Upper lobe of left lung (tissue), 4 donors: ENCODE measurements around the gene ACCSL.

Source experiments
- CTCF ChIP-seq, 6 experiments: fragments of 450-650 bp in 4 of 6; fragments of 200-600 bp in 2 of 6; sonication (generic) in 2 of 6; IDR thresholded peaks; one replicate each; pipeline ENCODE4 v1.5.1; 2016 to 2019; ENCODE audit warnings: antibody characterized with exemption in 6 of 6
- POLR2A ChIP-seq, 4 donors: fragments of 450-650 bp; IDR thresholded peaks; one replicate each; pipeline ENCODE4 v1.5.1; 2016 to 2017; ENCODE audit warnings: antibody characterized with exemption in 4 of 4, mild to moderate bottlenecking in 2 of 4

- TF ChIP-seq POLR2A (IDR thresholded peaks at IDR 0.05), result no peak
- TF ChIP-seq CTCF (IDR thresholded peaks at IDR 0.05), result no peak
Observed at GRCh38 chr11:44018127-44018521, 29.7 kb upstream of the ACCSL start.
